ENCODE data around the gene INAFM1.

Gene INAFM1

GRCh38 chr19:47310323-47310722, 35.6 kb downstream of the INAFM1 start:
- DNase-seq (ENCODE audit: low spot score) = no peak

- DNase-seq (ENCODE audit: low spot score) = no peak
Observed at GRCh38 chr19:47310819-47311218, 36.1 kb downstream of the INAFM1 start.

GRCh38 chr19:47312366-47313006, 37.8 kb downstream of the INAFM1 start:
- DNase-seq (ENCODE audit: low spot score) = no peak

- no peak for DNase-seq (ENCODE audit: low spot score)
Observed at GRCh38 chr19:47313754-47314295, 39.1 kb downstream of the INAFM1 start.

- peak; percentile 83 for DNase-seq (ENCODE audit: low spot score)
Observed at GRCh38 chr19:47315125-47315821, 40.6 kb downstream of the INAFM1 start.

- DNase-seq (ENCODE audit: low spot score) = peak; percentile 48
Observed at GRCh38 chr19:47316513-47316912, 41.8 kb downstream of the INAFM1 start.

GRCh38 chr19:47319923-47320871, 45.5 kb downstream of the INAFM1 start:
- no peak for DNase-seq (ENCODE audit: low spot score)

GRCh38 chr19:47321630-47322029, 46.9 kb downstream of the INAFM1 start:
- no peak for DNase-seq (ENCODE audit: low spot score)

- no peak for DNase-seq (ENCODE audit: low spot score)
Observed at GRCh38 chr19:47322058-47322457, 47.4 kb downstream of the INAFM1 start.

GRCh38 chr19:47323409-47323808, 48.7 kb downstream of the INAFM1 start:
- no peak for DNase-seq (ENCODE audit: low spot score)

GRCh38 chr19:47323872-47324271, 49.2 kb downstream of the INAFM1 start:
- DNase-seq (ENCODE audit: low spot score) = no peak

- no peak for DNase-seq (ENCODE audit: low spot score)
Observed at GRCh38 chr19:47324502-47324901, 49.8 kb downstream of the INAFM1 start.
